Mammary epithelial cell (primary cell): ENCODE data around the gene KCNB1.

Experiments
- CTCF ChIP-seq, 2 donors: IDR thresholded peaks in 1 of 2; conservative IDR thresholded peaks in 1 of 2; 2 replicates each; pipeline ENCODE4 v1.5.1; 2011 to 2012; ENCODE audit warnings: inconsistent platforms in 2 of 2, low read length in 2 of 2, mild to moderate bottlenecking in 2 of 2, control low read depth in 1 of 2, low read depth in 1 of 2; ENCODE audit not compliant: insufficient read depth in 1 of 2; ENCODE audit errors: extremely low read depth in 1 of 2
- EZH2 ChIP-seq: IDR thresholded peaks from 2 replicates; pipeline ENCODE4 v1.6.1; 2012; ENCODE audit warnings: low read length, inconsistent platforms, borderline replicate concordance

- TF ChIP-seq CTCF (conservative IDR thresholded peaks at IDR 0.05 in 1 of 2, IDR thresholded peaks at IDR 0.05 in 1 of 2; ENCODE audit: extremely low read depth in 1 of 2, insufficient read depth in 1 of 2, low read depth in 1 of 2, low read length in 2 of 2): no peak
- no peak for TF ChIP-seq EZH2
Observed at GRCh38 chr20:49507741-49508434, 25.4 kb upstream of the KCNB1 start.
